ENCODE results near the gene BBS5. TPM values are rescaled to one million over a fixed set of nuclear protein-coding genes. Genes with fewer than 3 reads are reported as not detected.
"Not testable (repeated sequence)": the region's sequence is repeated elsewhere in the genome, so short reads cannot be mapped to it uniquely, and the experiment has no call there.

Gene BBS5
- 2.2 and 3.1 TPM in 2 replicates for total RNA-seq (2014; rRNA removed; shearing (Covaris generic))

DNA sequence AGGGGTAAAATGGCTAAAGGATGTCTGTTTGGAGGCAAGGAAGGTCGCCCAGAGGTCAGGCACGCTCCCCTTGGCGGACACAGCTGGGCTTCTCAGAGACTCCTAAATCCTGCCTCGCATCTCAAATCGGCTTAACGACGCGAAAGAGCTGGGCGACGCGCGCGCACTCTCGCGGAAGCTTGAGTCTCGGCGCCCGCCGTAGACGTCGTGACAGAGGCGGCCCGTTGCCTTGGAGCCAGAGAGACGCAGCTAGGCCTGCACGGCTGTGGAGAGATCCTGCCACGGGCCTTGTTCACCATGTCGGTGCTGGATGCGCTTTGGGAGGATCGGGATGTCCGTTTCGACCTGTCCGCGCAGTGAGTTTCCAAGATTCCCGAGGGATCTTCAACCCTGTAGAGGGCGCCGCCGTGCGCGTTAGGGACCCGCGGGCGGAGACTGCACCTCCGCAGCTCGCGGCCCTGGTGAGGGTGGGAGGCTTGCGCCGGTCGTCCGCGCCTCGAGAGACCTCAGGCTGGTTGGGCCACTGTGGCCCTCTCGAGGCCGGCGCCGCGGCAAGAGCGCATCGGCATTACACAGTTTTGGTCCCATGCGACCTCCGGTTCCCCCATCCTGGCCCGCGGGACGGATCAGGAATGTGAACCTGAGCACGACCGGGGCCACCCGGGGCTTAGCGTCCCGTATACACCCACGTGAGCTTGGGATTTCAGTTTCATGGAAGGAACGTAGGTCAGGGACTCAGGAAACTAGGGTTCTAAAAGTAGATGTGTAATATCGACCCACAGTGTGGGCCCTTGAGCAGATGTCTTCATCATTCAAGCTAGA, at the start of gene BBS5:
TSS of gene BBS5 (plus strand) at position 238 of the 822 bp plus-strand sequence. CDS start at position 298, 60 bp downstream.
- DNase-seq (ENCODE audit: low read depth) = peak; percentile 82

DNA sequence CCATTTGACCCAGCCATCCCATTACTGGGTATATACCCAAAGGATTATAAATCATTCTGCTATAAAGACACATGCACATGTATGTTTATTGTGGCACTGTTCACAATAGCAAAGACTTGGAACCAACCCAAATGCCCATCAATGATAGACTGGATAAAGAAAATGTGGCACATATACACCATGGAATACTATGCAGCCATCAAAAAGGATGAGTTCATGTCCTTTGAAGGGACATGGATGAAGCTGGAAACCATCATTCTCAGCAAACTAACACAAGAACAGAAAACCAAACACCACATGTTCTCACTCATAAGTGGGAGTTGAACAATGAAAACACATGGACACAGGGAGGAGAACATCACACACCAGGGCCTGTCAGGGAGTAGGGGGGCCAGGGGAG, 47.5 kb upstream of the BBS5 start:
- DNase-seq (ENCODE audit: low read depth) = not testable (repeated sequence)

DNA sequence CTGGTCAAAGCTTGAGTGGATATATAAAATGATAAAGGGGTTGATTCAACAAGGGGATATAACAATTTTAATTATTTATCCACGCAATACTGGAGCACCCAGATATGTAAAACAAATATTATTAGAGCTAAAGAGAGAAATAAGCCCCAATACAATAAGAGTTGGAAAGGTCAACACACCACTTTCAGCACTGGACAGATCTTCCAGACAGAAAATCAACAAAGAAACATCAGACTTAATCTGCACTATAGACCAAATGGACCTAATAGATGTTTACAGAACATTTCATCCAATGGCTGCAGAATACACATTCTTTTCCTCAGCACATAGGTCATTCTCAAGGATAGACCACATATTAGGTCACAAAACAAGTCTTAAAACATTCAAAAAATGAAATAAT, 45.1 kb upstream of the BBS5 start:
- not testable (repeated sequence) for DNase-seq (ENCODE audit: low read depth)

DNA sequence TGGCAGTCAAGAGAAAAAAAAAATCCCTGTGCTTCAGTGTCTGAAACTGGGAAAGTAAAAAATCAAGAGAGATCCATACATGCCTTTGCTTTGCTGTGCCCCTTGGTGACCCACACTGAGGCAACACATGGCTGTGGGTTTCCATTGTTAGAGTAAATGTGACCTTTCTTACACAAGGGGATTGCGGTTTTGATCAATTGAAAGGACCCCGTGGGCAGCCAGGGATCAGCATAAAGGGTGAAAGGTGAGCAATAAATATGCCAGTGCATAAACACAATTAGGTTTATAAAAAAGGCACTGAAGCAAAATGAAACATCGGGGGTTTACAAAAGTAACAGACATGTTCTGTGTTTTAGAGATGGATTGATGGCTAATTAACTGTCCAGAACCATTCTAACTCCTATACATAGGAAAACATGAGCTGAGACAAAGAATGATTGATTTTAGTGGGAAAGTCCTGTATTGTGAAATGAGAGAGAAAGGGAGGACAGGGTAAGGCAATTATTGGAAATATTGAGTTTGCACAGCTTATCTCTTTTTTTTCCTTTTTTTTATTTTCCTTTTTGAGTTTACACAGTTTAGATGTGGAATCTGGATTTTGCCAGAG, 40.7 kb upstream of the BBS5 start:
- no peak for DNase-seq (ENCODE audit: low read depth)

DNA sequence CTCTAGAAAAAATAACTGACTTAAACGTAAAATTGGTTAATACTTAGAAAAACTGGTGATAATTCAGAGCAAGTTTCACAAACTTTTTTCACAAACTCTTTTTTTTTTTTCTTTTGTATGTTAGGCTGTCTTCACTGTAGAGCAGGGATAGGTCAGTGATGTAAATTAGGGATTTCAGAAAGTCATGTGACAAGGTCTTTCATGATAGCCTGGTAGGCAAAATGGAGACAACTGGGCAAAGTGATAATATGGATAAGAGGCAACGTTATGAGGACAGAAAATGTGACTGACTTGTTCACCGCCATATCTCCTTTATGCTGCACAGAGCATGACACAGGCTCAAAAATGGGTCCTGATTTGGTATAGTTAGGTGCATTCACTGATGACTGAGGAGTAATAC, 39.4 kb upstream of the BBS5 start:
- DNase-seq (ENCODE audit: low read depth) = no peak

DNA sequence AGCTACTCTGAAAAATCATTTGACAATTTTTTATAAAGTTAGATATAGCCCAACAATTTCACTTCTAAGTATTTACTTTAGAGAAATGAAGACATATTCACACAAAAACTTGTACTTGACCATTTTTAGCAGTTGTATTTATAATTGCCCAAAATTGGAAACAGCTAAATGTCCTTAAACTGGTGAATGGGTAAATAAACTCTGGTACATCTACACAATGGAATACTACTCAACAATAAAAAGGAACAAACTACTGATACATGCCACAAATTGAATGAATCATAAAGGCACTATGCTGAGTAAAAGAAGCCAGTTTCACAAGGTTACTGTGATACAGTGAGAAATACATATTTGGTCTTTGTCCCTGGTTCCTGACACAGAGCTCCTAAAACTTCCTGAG, 32.8 kb upstream of the BBS5 start:
- no peak for DNase-seq (ENCODE audit: low read depth)

DNA sequence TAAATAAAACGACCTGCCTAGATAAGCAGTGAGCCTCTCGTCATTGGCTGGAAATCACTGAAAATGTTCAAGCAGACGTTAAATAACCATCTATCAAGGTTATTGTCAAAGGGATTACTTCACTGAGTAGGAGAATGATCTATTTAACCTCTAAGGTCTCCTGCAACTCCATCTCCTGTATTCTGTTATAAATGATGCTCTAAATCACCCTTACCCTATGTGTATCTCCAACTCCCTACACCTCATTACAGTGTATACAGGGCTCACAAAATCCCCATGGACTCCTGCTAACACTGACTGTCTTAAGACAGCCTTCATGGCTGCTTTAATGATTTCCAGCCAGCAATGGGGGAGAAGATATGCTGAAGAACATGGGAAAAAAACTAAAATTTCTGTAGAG, 31.0 kb upstream of the BBS5 start:
- DNase-seq (ENCODE audit: low read depth) = no peak

DNA sequence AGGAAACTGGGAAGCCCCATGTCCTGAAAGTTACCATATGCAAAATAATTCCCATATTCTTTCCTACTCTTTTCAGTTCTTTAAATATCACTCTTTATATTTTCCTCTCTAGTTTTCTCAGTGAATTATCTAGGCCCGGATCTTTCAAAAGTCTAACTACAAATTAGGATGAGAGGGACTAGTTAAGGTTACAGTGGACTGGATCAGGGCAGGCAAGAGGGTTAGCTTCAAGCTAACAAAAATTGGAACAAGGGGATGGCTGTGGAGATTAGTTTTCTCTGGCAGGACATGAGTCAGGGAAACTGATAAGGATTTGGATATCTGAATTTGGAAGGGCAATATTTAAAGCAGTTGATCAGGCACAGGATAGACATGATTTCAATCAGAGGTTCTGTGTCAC, 30.4 kb upstream of the BBS5 start:
- DNase-seq (ENCODE audit: low read depth) = no peak

DNA sequence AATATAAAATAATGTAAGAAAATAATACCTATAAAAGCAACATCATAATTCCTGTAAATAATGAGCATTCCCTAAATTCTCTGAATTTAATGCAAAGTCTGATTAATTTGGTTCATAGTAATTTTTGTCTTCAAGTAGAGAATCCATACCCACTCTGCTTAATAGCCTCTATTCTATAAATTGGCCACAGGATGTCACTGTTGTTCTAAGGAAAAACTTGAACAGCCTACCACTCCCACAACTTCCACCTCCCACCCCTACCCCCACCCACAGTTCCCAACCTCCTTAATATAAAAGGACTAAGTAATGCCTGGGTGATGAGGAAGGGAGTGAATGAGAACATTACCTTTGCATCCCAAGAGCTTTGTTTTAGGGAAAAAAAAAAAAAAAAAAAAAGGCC, 27.2 kb upstream of the BBS5 start:
- DNase-seq (ENCODE audit: low read depth) = peak; percentile 49

DNA sequence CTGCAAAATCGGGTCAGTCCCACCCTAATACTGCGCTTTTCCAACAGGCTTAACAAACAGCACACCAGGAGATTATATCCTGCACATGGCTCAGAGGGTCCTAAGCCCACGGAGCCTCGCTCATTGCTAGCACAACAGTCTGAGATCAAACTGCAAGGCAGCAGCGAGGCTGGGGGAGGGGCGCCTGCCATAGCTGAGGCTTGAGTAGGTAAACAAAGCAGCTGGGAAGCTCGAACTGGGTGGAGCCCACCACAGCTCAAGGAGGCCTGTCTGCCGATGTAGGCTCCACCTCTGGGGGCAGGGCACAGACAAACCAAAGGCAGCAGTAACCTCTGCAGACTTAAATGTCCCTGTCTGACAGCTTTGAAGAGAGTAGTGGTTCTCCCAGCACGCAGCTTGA, 26.2 kb upstream of the BBS5 start:
- not testable (repeated sequence) for DNase-seq (ENCODE audit: low read depth)

DNA sequence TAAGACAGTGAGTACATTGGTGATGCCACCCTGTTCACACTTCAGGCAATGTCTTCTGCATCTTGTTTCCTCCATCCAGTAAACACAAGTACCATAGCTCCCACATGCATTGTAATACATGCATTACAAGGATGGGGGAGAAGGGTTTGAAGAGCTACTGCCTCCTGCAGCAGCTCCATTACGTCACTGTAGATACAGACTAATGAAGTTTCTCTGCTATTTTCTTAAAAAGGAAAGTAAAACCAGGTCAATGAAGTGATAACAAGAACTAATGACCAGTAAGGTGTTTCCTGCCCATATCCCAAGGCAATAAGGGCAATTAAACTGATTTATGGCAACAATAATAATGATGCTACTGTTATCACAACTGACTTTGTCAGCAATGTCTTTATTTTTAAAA, 18.2 kb upstream of the BBS5 start:
- DNase-seq (ENCODE audit: low read depth) = no peak

DNA sequence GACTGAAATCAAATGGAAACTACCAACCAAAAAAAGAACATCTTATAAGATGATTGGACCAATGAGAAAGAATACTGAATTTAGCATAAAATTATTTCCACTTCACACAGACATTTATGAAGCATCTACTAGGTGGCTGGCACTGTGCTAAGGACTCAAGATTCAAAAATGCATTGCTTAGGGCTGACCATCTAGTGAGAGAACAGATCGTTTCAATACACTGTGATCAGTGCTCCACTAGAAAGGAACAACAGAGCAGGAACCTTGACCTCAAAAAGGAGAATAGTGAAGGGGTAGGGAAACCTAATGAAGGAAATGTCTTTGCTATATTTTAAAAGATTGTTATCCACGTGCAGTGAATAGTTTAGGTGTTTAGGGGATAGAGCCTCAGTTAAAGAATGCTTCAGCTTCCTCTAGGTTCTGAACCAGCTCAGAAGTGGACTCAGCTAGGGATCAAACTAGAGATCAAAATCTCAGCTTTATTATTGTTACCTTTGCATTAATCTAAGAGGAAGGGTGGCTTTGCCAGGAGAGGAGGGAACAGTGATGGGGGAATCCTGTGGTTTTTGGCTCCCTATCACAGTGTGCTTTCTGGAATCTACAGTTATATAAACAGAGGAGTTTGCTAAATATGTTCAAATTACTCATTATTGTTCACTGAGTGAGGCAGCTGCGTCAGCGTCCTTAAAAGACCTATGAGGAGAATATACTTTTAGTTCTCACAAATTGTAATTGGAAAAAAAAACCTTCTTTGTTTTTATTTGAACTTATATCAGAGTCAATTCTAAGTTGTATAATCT, 16.2 kb upstream of the BBS5 start:
- peak; percentile 58 for DNase-seq (ENCODE audit: low read depth)

DNA sequence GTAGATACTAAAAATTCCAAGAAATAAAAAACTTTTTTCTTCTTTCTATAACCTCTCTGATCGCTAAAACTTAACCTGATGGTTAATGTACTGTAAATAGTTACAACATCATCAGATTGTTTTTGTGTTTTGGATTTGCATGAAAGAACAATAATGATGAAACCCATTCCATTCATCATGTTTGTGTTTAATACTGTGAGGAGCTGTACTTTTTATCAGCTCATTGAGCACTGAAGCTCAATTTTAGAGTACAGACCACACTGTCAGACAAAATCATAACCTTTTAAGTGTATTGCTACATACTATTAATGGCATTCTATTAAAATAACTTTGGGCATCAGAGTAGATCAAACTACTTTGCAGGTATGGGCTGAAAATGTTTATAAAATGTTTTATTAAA, 14.8 kb upstream of the BBS5 start:
- DNase-seq (ENCODE audit: low read depth) = no peak

DNA sequence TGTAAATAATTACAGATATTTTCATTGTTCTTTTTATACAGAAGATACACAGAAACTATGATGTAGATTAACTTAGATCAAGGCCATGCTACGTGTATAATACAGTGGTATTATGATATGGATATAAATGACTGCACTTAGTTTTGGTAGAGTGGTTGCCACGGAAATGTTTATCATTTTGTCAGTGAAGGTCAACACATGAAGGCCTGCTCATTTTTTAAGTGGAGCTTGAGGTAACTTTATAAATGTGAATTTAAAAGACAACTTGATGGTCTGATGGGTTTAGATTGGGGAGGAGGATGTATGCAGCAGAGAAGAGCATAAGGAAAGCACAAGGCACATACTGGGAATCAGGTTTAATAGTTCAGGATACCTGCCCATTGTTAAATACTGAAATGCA, 14.4 kb upstream of the BBS5 start:
- no peak for DNase-seq (ENCODE audit: low read depth)

DNA sequence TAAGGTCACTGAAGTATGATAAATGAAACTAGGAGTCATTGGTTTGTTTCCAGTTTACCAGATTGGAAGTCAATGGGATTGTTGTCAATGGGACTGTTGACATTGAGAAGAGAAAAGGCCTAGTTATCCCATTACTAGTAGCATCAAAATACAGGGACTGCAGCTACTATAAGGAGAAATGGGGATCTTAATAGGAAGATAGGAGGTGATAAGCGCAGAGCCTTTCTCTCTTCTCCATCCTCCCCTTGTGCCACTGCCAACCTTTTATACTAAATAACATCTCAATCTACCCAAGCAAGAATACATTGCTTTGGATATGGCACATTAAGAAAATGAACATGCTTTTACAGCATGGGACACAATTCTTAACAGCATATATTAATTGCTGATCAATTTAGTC, 10.5 kb upstream of the BBS5 start:
- DNase-seq (ENCODE audit: low read depth) = no peak

DNA sequence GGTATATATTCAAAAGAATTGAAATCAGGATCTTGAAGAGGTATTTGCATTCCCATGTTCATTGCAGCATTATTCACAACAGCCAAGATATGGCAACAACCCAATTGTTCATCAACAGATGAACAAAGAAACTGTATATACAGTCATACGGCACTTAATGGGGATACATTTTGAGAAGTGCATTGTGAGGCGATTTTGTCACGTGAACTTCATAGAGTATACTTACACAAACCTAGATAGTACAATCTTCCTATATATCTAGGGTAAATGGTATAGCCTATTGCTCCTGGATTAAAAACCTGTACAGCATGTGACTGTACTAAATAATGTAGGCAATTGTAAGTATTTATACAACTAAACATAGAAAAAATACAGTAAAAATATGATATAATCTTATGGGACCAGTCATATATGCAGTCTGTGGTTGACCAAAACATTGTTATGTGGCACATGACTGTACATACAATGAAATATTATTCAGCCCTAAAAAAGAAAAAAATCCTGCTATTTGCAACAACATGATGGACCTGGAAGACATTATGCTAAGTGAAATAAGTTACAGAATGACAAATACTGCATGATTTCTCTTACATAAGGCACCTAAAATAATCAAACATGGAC, 9.2 kb upstream of the BBS5 start:
- no peak for DNase-seq (ENCODE audit: low read depth)

DNA sequence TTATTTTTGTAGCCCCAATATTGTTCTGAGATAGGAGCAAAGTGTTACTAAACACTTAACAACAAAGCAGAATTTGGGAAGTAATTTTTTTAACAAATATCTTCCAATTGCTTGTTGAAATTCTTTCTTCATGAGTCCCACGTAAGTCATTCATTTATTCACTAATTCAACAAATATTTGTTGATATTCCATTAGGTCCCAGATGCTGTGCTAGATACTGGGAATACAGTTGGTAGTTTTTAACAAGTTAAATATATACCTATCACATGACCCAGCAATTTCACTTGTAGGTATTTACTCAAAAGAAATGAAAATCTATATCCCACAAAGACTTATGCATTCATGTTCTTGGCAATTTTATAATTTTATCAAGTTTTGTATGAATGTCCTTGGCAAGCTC, 7.0 kb upstream of the BBS5 start:
- no peak for DNase-seq (ENCODE audit: low read depth)

DNA sequence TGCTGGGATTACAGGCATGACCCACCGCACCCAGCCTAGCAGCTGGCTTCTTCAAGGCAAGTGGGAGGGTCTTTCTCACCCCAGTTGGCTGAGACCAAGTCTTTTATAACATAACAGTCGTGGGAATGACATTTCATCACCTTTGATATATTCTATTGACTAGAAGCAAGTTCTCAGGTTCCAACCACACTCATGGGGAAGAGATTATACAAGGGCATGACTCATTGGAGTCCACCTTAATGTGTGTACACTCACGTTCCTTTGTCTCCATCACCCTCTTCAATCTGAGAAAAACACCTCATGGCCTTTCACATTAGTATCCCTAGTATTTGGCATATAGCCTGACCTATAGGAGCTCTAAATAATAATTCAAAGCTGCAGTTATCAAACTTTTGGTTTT, 2.8 kb upstream of the BBS5 start:
- no peak for DNase-seq (ENCODE audit: low read depth)

DNA sequence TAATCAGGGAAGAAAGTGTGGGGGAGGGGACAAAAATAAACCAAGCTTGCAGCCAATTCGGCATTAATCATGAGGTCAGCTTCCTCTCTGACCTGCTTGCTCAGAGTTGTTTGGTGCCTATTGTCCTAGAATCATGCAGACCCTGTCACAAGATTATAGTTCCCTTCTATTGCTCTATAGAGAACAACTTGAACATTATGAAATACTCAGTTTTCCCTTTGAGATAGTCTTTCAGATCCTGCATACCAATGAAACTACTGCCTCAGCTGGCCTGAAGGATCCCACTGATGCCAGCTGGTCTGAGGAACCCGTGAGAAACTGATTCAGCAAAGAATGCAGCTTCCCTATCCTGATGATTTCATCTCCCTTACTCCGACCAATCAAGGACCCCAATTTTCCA, 955 bp upstream of the BBS5 start:
- DNase-seq (ENCODE audit: low read depth) = peak; percentile 28

DNA sequence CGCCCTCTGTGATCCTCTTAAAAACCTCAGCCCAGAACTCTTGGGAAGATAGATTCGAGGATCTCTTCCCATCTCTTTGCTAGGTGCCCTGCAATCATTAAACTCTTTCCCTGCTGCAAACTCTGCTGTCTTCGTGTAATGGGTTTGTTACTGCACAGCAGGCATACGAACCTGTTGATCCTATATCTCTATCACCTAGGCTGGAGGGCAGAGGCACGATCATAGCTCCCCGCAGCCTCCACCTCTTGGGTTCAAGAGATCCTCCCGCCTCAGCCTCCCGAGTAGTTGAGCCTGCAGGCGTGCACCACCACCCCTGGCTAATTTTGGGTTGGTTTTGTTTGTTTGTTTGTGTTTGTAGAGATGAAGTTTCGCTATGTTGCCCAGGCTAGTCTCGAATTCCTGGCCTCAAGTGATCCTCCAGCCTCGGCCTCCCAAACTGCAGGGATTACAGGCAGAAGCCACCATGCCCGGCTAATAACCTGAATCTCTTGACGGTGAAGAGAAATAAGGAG, 493 bp upstream of the BBS5 start:
- no peak for DNase-seq (ENCODE audit: low read depth)

DNA sequence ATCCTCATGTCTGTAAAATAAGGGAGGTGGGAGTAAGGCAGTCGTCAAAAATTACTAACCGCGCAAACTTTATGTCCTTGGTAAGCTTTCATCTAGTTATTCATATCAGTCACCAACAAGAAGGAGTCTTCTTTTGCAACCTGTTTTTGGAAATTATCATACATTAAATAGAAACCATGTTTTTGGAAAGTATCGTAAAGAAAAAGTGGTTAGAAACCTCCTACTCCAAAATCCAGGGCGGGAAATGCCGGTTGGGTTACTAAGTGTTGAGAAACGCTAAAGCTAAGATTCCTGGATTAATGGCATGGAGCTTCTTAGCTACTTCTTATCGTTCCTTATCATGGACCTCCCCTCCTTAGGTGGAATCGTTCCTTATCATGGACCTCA, 778 bp downstream of the BBS5 start:
- peak; percentile 10 for DNase-seq (ENCODE audit: low read depth)

DNA sequence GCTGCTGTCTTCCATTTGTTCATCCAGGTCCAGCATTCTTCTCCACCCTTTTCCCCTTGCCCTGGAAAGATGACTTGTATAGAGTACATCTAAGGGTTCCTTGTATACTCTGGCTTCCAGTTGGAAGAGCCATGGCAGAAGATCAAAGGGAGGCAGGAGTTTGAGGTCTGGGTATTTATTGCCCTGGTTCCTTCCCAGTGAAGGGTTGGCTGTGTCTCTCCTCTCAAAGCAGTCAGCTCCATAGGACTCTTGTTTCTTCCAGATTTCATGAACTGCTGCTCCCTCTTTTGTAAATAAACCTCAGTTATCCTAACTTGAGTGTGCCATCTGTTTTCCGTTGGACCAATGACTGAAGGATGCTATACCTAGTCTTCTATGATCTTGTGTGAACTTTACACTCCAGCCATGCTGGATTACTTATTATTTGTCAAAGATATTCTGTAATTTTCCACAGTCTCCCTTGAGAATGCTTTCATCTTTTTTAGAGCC, 6.4 kb downstream of the BBS5 start:
- no peak for DNase-seq (ENCODE audit: low read depth)
